GM21367 (cell line): ENCODE measurements around the gene ARRDC2.

Experiments
- ATAC-seq: cut with Tn5 transposase; IDR thresholded peaks from one replicate; pipeline ENCODE4 v1.9.1; 2021; ENCODE audit not compliant: unreplicated experiment

Gene ARRDC2

DNA sequence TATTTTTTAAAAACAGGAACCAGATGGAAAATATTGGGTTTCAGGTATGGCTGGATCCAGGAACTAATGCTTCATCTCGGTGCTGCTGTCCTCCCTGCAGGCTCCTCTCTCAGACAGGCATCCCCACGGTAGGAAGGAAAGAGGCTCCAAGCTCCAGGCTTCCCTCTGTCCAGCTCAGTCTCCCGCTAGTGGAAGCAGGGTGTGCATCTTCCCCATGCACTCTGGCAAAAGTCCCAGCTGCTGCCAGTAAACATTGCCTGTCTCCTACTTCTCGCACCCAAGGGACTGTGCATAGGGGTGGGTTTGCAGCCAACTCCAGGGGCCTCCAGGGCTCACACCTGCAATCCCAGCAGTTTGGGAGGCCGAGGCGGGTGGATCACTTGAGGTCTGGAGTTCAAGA lies 49.6 kb downstream of the ARRDC2 start:
- no peak for ATAC-seq

DNA sequence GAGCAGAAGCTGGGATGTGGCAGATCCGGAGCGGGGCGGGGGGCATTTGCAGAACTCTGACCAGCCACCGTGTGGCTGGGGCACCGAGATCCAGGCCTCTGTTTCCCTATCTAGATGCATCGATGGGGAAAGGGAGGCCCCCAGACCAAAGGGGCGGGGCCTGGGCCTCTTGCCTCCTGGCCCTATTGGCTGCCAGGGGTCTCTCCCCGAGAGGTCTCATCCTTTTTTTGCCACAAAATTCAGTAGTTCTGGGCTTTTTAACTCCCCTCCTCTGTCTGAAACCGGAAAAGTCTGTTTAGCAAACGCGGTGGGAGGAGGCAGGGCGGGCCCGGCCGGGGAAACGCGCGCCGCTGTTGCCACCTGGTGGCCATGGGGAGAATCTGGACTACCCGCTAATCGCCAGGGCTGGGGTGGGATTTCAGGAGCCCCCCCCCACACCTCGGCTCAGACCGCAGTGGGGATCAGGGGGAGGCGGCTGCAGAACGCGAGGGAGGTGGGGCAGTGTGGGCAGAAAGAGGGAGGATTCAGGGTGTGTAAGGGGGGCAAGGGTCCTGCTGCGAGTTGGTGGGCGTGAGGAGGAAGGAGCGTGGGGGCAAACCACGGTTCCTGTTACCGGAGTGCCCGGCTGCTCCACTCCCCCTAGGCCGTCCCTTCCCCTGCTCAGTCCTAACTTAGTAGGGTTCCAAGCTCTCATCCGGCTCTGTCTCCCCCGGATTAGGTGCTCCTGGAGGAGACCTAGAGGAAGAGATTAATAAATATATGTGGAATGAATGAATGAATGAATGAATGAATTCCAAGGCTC lies 50.4 kb downstream of the ARRDC2 start:
- no peak for ATAC-seq

DNA sequence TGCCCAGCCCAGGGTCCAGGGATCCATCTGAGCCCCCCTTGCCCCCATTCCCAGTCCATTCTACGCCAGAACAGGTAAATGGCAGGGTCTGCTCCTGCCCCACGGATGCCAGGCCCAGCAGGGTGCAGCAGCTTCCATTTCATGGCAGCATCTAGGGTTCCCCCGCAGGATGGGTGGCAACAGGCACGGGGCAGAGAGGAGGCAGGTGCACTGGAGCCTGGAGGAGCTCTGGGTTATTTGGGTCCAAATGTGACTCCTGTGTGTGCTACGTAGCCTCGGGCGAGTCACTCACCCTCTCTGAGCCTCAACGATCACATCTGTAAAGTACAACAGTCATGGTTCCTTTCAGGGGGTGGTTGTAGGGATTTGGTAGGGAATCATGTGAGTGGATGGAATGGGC lies 51.3 kb downstream of the ARRDC2 start:
- ATAC-seq, result no peak

DNA sequence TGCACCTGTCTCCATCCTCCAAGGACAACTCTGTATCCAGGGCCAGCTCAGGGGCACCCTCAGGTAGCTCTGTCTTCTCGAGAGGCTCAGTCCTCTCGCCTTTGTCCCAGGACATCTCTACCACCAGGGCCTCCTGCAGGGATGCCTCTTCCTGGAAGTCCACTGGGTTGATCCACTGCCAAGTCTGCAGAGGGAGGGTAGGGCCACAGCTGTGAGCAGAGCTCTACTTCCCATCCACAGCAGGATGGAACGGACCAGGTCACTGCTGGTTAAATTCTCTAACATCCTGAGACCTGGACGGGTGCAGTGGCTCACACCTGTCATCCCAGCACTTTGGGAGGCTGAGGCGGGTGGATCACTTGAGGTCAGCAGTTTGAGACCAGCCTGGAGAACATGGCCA lies 51.9 kb downstream of the ARRDC2 start:
- ATAC-seq, result no peak

- ATAC-seq, result no peak
Observed at GRCh38 chr19:18060472-18060871, 52.5 kb downstream of the ARRDC2 start.

DNA sequence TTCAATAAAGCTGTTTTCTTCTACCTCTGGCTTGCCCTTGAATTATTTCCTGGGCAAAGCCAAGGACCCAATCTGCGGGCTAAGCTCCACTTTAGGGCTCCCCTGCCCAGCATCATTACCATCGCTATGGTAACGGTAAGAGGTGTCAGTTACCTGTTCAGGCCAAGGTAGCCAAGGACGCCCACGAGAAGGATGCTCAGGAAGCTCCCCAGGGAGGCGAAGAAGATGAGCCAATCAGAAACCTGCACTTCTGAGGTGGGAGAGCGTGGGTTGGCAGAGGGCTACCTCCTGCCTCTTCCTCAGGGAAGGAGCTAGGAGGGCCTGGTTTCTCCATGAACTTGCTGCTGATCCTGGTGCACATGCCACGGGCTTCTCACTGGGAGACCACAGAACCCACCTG lies 54.1 kb downstream of the ARRDC2 start:
- no peak for ATAC-seq

DNA sequence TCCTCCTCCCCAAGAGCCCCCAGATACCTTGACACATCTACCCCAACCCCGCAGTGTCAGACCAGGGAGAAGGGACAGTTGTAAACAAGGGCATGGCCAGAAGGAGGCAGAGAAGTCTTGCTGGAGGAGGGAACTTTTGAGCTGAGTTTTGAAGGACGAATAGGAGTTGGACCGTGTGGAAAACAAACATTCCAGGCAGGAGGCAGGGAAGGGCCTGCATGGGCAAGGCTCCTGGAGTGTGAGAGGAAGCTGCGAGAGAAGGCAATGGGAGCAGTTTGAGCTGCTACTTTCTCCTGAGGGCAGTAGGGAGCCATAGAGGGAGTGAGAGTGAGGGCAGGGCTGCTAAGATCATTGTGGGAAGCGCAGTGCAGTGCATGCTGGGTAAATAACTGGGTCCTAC lies 55.5 kb downstream of the ARRDC2 start:
- no peak for ATAC-seq
